HEK293 (cell line): ENCODE measurements around the gene ZSCAN22.

ENCODE experiments used
- HIC1 ChIP-seq: fragments of 450-650 bp; formaldehyde crosslinking; IDR thresholded peaks from 2 replicates; pipeline ENCODE4 v1.5.1; 2016; ENCODE audit warnings: missing biosample characterization, missing genetic modification characterization
- IKZF3 ChIP-seq: fragments of 450-650 bp; IDR thresholded peaks from 2 replicates; pipeline ENCODE4 v1.5.0; 2018; ENCODE audit warnings: missing biosample characterization, mild to moderate bottlenecking, missing genetic modification characterization, moderate library complexity
- KLF7 ChIP-seq: fragments of 450-650 bp; formaldehyde crosslinking; IDR thresholded peaks from 2 replicates; pipeline ENCODE4 v1.5.1; 2016; ENCODE audit warnings: missing biosample characterization, missing genetic modification characterization, borderline replicate concordance
- KLF8 ChIP-seq: fragments of 450-650 bp; formaldehyde crosslinking; IDR thresholded peaks from 2 replicates; pipeline ENCODE4 v1.5.1; 2016; ENCODE audit warnings: missing biosample characterization, missing genetic modification characterization
- PATZ1 ChIP-seq: fragments of 450-650 bp; formaldehyde crosslinking; IDR thresholded peaks from 2 replicates; pipeline ENCODE4 v1.5.1; 2016; ENCODE audit warnings: missing biosample characterization, missing genetic modification characterization
- SETDB1 ChIP-seq: IDR thresholded peaks from one replicate; pipeline ENCODE4 v1.6.1; 2017; ENCODE audit warnings: mild to moderate bottlenecking, low read length, moderate library complexity, mixed read lengths; ENCODE audit not compliant: insufficient read length
- SP3 ChIP-seq: fragments of 450-650 bp; formaldehyde crosslinking; IDR thresholded peaks from 2 replicates; pipeline ENCODE4 v1.5.1; 2016; ENCODE audit warnings: missing biosample characterization, missing genetic modification characterization
- ZBTB10 ChIP-seq: fragments of 450-650 bp; formaldehyde crosslinking; IDR thresholded peaks from 2 replicates; pipeline ENCODE4 v1.5.1; 2016; ENCODE audit warnings: missing biosample characterization, missing genetic modification characterization
- ZBTB20 ChIP-seq: fragments of 450-650 bp; formaldehyde crosslinking; IDR thresholded peaks from 2 replicates; pipeline ENCODE4 v1.5.1; 2016; ENCODE audit warnings: missing biosample characterization, missing genetic modification characterization
- ZBTB26 ChIP-seq: fragments of 450-650 bp; formaldehyde crosslinking; optimal IDR thresholded peaks from 2 replicates; pipeline ENCODE3; 2016; ENCODE audit warnings: missing biosample characterization, mild to moderate bottlenecking, missing genetic modification characterization
- ZFHX2 ChIP-seq: fragments of 450-650 bp; formaldehyde crosslinking; conservative IDR thresholded peaks from 2 replicates; pipeline ENCODE4 v1.5.1; 2016; ENCODE audit warnings: missing biosample characterization, missing genetic modification characterization
- ZFP69B ChIP-seq: fragments of 450-650 bp; formaldehyde crosslinking; IDR thresholded peaks from 2 replicates; pipeline ENCODE4 v1.5.1; 2016; ENCODE audit warnings: missing biosample characterization, missing genetic modification characterization
- ZNF133 ChIP-seq: fragments of 450-650 bp; formaldehyde crosslinking; IDR thresholded peaks from 2 replicates; pipeline ENCODE4 v1.5.1; 2016; ENCODE audit warnings: missing biosample characterization, missing genetic modification characterization
- ZNF148 ChIP-seq: fragments of 450-650 bp; formaldehyde crosslinking; IDR thresholded peaks from 2 replicates; pipeline ENCODE4 v1.5.0; 2017; ENCODE audit warnings: missing biosample characterization, missing genetic modification characterization, borderline replicate concordance
- ZNF16 ChIP-seq: fragments of 450-650 bp; formaldehyde crosslinking; IDR thresholded peaks from 2 replicates; pipeline ENCODE4 v1.5.1; 2016; ENCODE audit warnings: low read depth, missing biosample characterization, missing genetic modification characterization
- ZNF239 ChIP-seq: fragments of 450-650 bp; formaldehyde crosslinking; IDR thresholded peaks from 2 replicates; pipeline ENCODE4 v1.5.1; 2016; ENCODE audit warnings: missing biosample characterization, missing genetic modification characterization
- ZNF26 ChIP-seq: fragments of 450-650 bp; formaldehyde crosslinking; IDR thresholded peaks from 2 replicates; pipeline ENCODE4 v1.5.1; 2016; ENCODE audit warnings: missing biosample characterization, missing genetic modification characterization
- ZNF37A ChIP-seq: fragments of 450-650 bp; IDR thresholded peaks from 2 replicates; pipeline ENCODE4 v1.5.1; 2018; ENCODE audit warnings: missing biosample characterization, missing genetic modification characterization
- ZNF513 ChIP-seq: fragments of 450-650 bp; IDR thresholded peaks from 2 replicates; pipeline ENCODE4 v1.5.1; 2018; ENCODE audit warnings: missing biosample characterization, missing genetic modification characterization
- ZNF521 ChIP-seq: fragments of 450-650 bp; formaldehyde crosslinking; IDR thresholded peaks from 2 replicates; pipeline ENCODE4 v1.5.1; 2017; ENCODE audit warnings: missing biosample characterization, mild to moderate bottlenecking, missing genetic modification characterization
- ZNF529 ChIP-seq: fragments of 450-650 bp; formaldehyde crosslinking; IDR thresholded peaks from 2 replicates; pipeline ENCODE4 v1.5.1; 2017; ENCODE audit warnings: missing genetic modification characterization, missing biosample characterization; ENCODE audit not compliant: insufficient replicate concordance
- ZNF626 ChIP-seq: fragments of 450-650 bp; sonication (Bioruptor Pico); formaldehyde crosslinking; IDR thresholded peaks from 2 replicates; pipeline ENCODE4 v1.5.1; 2018; ENCODE audit warnings: missing biosample characterization, missing genetic modification characterization, inconsistent platforms
- ZNF664 ChIP-seq: fragments of 450-650 bp; formaldehyde crosslinking; IDR thresholded peaks from 2 replicates; pipeline ENCODE4 v1.5.1; 2016; ENCODE audit warnings: missing biosample characterization, missing genetic modification characterization
- ZNF776 ChIP-seq: fragments of 450-650 bp; formaldehyde crosslinking; IDR thresholded peaks from 2 replicates; pipeline ENCODE4 v1.5.0; 2017; ENCODE audit warnings: missing biosample characterization, missing genetic modification characterization, borderline replicate concordance
- ZNF843 ChIP-seq: fragments of 450-650 bp; formaldehyde crosslinking; IDR thresholded peaks from 2 replicates; pipeline ENCODE4 v1.5.1; 2016; ENCODE audit warnings: missing biosample characterization, missing genetic modification characterization
- ZSCAN30 ChIP-seq: fragments of 450-650 bp; IDR thresholded peaks from 2 replicates; pipeline ENCODE4 v1.5.1; 2018; ENCODE audit warnings: missing biosample characterization, mild to moderate bottlenecking, missing genetic modification characterization, moderate library complexity
- ZXDB ChIP-seq: fragments of 450-650 bp; formaldehyde crosslinking; IDR thresholded peaks from 2 replicates; pipeline ENCODE4 v1.5.1; 2016; ENCODE audit warnings: missing biosample characterization, missing genetic modification characterization

Gene ZSCAN22

GRCh38 chr19:58278541-58279041, 48.2 kb upstream of the ZSCAN22 start, which contains the start of gene ZNF8 (continued):
- TF ChIP-seq ZNF626 (tag by site-specific recombination) (no peak), ZBTB20 (tag by site-specific recombination) (peak; percentile 63), ZNF16 (no peak), ZNF37A (no peak), ZNF148 (tag by site-specific recombination) (no peak), IKZF3 (tag by site-specific recombination) (no peak), ZNF529 (tag by site-specific recombination) (no peak), ZSCAN30 (peak; percentile 76), ZFHX2 (peak; percentile 96), KLF8 (peak; percentile 86), ZNF664 (tag by site-specific recombination) (no peak), PATZ1 (tag by site-specific recombination) (peak; percentile 98), HIC1 (peak; percentile 100), SETDB1 (no peak), ZNF133 (tag by site-specific recombination) (no peak), ZBTB26 (peak; percentile 91), ZNF239 (tag by site-specific recombination) (no peak), ZNF513 (tag by site-specific recombination) (no peak), SP3 (tag by site-specific recombination) (peak; percentile 88), ZNF26 (no peak), ZXDB (tag by site-specific recombination) (peak; percentile 96), ZFP69B (tag by site-specific recombination) (peak; percentile 88), ZNF843 (peak; percentile 37; the same call in 1 of the 2 replicates), ZNF776 (no peak), KLF7 (tag by site-specific recombination) (peak; percentile 61; the same call in 1 of the 2 replicates), ZBTB10 (tag by site-specific recombination) (peak; percentile 94), ZNF521 (tag by site-specific recombination) (no peak)
